Nephron (organoid): ENCODE measurements around the gene PRUNE2.
A peak's percentile ranks its signal among the peaks of the same experiment; 100 is the strongest.

Experiments used
- H3K27ac Mint-ChIP-seq, 3 experiments: 2 replicates each; pipeline ENCODE4 v1.8.0; 2020; ENCODE audit warnings: mixed read lengths in 3 of 3, mild to moderate bottlenecking in 2 of 3, moderate library complexity in 1 of 3
- H3K27me3 Mint-ChIP-seq: 2 replicates; pipeline ENCODE4 v1.8.0; 2021; ENCODE audit warnings: low read depth, mild to moderate bottlenecking, moderate library complexity, mixed read lengths
- H3K36me3 Mint-ChIP-seq: 2 replicates; pipeline ENCODE4 v1.8.0; 2020; ENCODE audit warnings: low read depth, mixed read lengths
- H3K4me1 Mint-ChIP-seq: 2 replicates; pipeline ENCODE4 v1.8.0; 2020; ENCODE audit warnings: mixed read lengths
- H3K4me3 Mint-ChIP-seq, 3 experiments: 2 replicates each; pipeline ENCODE4 v1.8.0; 2020; ENCODE audit warnings: mild to moderate bottlenecking in 3 of 3, mixed read lengths in 3 of 3, moderate library complexity in 2 of 3
- H3K9me3 Mint-ChIP-seq: 2 replicates; pipeline ENCODE4 v1.8.0; 2020; ENCODE audit warnings: mixed read lengths
- CTCF ChIP-seq, 3 experiments: fragments of 200-600 bp; sonication (generic); IDR thresholded peaks; one replicate each; pipeline ENCODE4 v1.5.0; 2021; ENCODE audit warnings: antibody characterized with exemption in 3 of 3; ENCODE audit not compliant: unreplicated experiment in 3 of 3

The PRUNE2 gene

GRCh38 chr9:76649894-76650293 is 256.0 kb downstream of the PRUNE2 start:
- Mint-ChIP-seq H3K4me1 (peaks cover 3% of the 10 kb centered on the region), H3K36me3 (no peaks in the 10 kb centered on the region), H3K9me3 (no peaks in the 10 kb centered on the region), H3K27ac (no peak overlapping the region), H3K4me3 (no peak overlapping the region), H3K27me3 (no peaks in the 10 kb centered on the region)
- TF ChIP-seq CTCF (IDR thresholded peaks at IDR 0.05; ENCODE audit: unreplicated experiment in 3 of 3), result no peak

GRCh38 chr9:76646249-76646648 is 259.7 kb downstream of the PRUNE2 start:
- Mint-ChIP-seq H3K27me3 (no peaks in the 10 kb centered on the region), H3K4me3 (no peak overlapping the region), H3K36me3 (no peaks in the 10 kb centered on the region), H3K4me1 (peaks cover 5% of the 10 kb centered on the region), H3K9me3 (no peaks in the 10 kb centered on the region), H3K27ac (no peak overlapping the region)
- TF ChIP-seq CTCF (IDR thresholded peaks at IDR 0.05; ENCODE audit: unreplicated experiment in 3 of 3), result no peak

- no peaks in the 10 kb centered on the region for H3K27me3 Mint-ChIP-seq
- H3K36me3 Mint-ChIP-seq, result no peaks in the 10 kb centered on the region
- H3K27ac Mint-ChIP-seq, result peak overlapping the region in 1 of 3 experiments; percentile 89
- H3K4me1 Mint-ChIP-seq, result peaks cover 5% of the 10 kb centered on the region
- no peak for TF ChIP-seq CTCF (IDR thresholded peaks at IDR 0.05; ENCODE audit: unreplicated experiment in 3 of 3)
- no peak overlapping the region for H3K4me3 Mint-ChIP-seq
- no peaks in the 10 kb centered on the region for H3K9me3 Mint-ChIP-seq
These were observed 261.2 kb downstream of the PRUNE2 start for GRCh38 chr9:76644647-76645250.

- no peaks in the 10 kb centered on the region for H3K27me3 Mint-ChIP-seq
- no peaks in the 10 kb centered on the region for H3K9me3 Mint-ChIP-seq
- H3K36me3 Mint-ChIP-seq, result no peaks in the 10 kb centered on the region
- peaks cover 5% of the 10 kb centered on the region for H3K4me1 Mint-ChIP-seq
- TF ChIP-seq CTCF (IDR thresholded peaks at IDR 0.05; ENCODE audit: unreplicated experiment in 3 of 3), result no peak
- no peak overlapping the region for H3K4me3 Mint-ChIP-seq
- peak overlapping the region in 2 of 3 experiments; percentile 64 to 89 for H3K27ac Mint-ChIP-seq
These were observed 261.7 kb downstream of the PRUNE2 start for GRCh38 chr9:76644171-76644570.

- Mint-ChIP-seq H3K27ac (peak overlapping the region in 2 of 3 experiments; percentile 64 to 89), H3K9me3 (no peaks in the 10 kb centered on the region), H3K36me3 (no peaks in the 10 kb centered on the region), H3K27me3 (no peaks in the 10 kb centered on the region), H3K4me1 (peaks cover 5% of the 10 kb centered on the region), H3K4me3 (no peak overlapping the region)
- no peak for TF ChIP-seq CTCF (IDR thresholded peaks at IDR 0.05; ENCODE audit: unreplicated experiment in 3 of 3)
These were observed 262.4 kb downstream of the PRUNE2 start for GRCh38 chr9:76643399-76644117.
